B cell (primary cell): ENCODE data around the gene COX6B1. TPM values are rescaled to one million over a fixed set of nuclear protein-coding genes. Genes with fewer than 3 reads are reported as not detected.

Experiments used
- ATAC-seq: fragments of 200-7000 bp; cut with Tn5 transposase; one replicate; pipeline ENCODE4 v1.10.0; 2021; ENCODE audit warnings: low read depth, mild to moderate bottlenecking, moderate number of reproducible peaks, moderate library complexity
- CTCF ChIA-PET: fragments of 350-600 bp; sonication (Branson Sonifier 250); formaldehyde crosslinking; loops from one replicate; lab custom pipeline; 2021; ENCODE audit warnings: antibody characterized with exemption, inconsistent platforms; lab: Charles Lee
- POLR2A ChIA-PET: fragments of 350-600 bp; sonication (Branson Sonifier 250); formaldehyde crosslinking; loops from one replicate; lab custom pipeline; 2021; ENCODE audit warnings: antibody characterized with exemption; lab: Charles Lee
- DNase-seq: peaks from one replicate; pipeline ENCODE4 v3.0.0; 2013
- H2AFZ ChIP-seq: 2 replicates; pipeline ENCODE4 v1.6.1; 2012; ENCODE audit warnings: mild to moderate bottlenecking, low read depth, low read length; ENCODE audit not compliant: insufficient read depth, poor library complexity, severe bottlenecking
- H3K27ac ChIP-seq, 2 donors: 1 replicate in 1 of 2; 2 replicates in 1 of 2; pipeline ENCODE4 v1.5.1; 2012 to 2013; ENCODE audit warnings: low read length in 2 of 2, mild to moderate bottlenecking in 2 of 2, moderate library complexity in 1 of 2
- H3K27me3 ChIP-seq, 4 experiments: fragments of 200-600 bp in 1 of 4; sonication (generic) in 1 of 4; replicated peaks in 1 of 4; 1 replicate in 2 of 4; 2 replicates in 2 of 4; pipeline versions ENCODE4 v1.6.1 to v1.7.0; 2013 to 2016; ENCODE audit warnings: low read length in 3 of 4, mild to moderate bottlenecking in 2 of 4, mixed read lengths in 1 of 4, moderate library complexity in 1 of 4; ENCODE audit not compliant: insufficient read depth in 4 of 4, control insufficient read depth in 3 of 4; ENCODE audit errors: control extremely low read depth in 1 of 4
- H3K36me3 ChIP-seq, 2 experiments: replicated peaks in 1 of 2; 1 replicate in 1 of 2; 2 replicates in 1 of 2; pipeline versions ENCODE4 v1.6.1 to v1.7.1; 2013; ENCODE audit warnings: low read length in 1 of 2; ENCODE audit not compliant: insufficient read depth in 2 of 2, control insufficient read depth in 1 of 2; ENCODE audit errors: control extremely low read depth in 1 of 2, extremely low read depth in 1 of 2
- H3K4me1 ChIP-seq, 2 donors: fragments of 200-600 bp in 1 of 2; sonication (generic) in 1 of 2; 1 replicate in 1 of 2; 2 replicates in 1 of 2; pipeline versions ENCODE4 v1.5.1 to v1.6.1; 2013 to 2017; ENCODE audit warnings: low read length in 2 of 2; ENCODE audit not compliant: control insufficient read depth in 2 of 2, insufficient read depth in 2 of 2
- H3K4me2 ChIP-seq: replicated peaks from 2 replicates; pipeline ENCODE3; 2012; ENCODE audit warnings: mild to moderate bottlenecking, low read depth, low read length; ENCODE audit not compliant: poor library complexity, severe bottlenecking
- H3K4me3 ChIP-seq, 5 experiments: fragments of 200-600 bp in 1 of 5; sonication (generic) in 1 of 5; 1 replicate in 3 of 5; 2 replicates in 2 of 5; pipeline versions ENCODE4 v1.5.1 to v1.7.0; 2011 to 2016; ENCODE audit warnings: low read length in 4 of 5, mild to moderate bottlenecking in 4 of 5, low read depth in 2 of 5, control low read depth in 1 of 5, moderate library complexity in 1 of 5; ENCODE audit not compliant: insufficient read depth in 1 of 5; ENCODE audit errors: control extremely low read depth in 1 of 5, extremely low read depth in 1 of 5
- H3K79me2 ChIP-seq: fragments of 200-600 bp; sonication (generic); one replicate; pipeline ENCODE4 v1.6.0; 2016; ENCODE audit warnings: low read length; ENCODE audit not compliant: control insufficient read depth, insufficient read depth
- H3K9ac ChIP-seq: fragments of 200-600 bp; sonication (generic); 2 replicates; pipeline ENCODE4 v1.6.1; 2017; ENCODE audit warnings: mild to moderate bottlenecking, low read length, moderate library complexity
- H3K9me3 ChIP-seq, 3 donors: one replicate each; pipeline versions ENCODE4 v1.6.1 to v1.7.1; 2013; ENCODE audit warnings: low read length in 2 of 3; ENCODE audit not compliant: control insufficient read depth in 2 of 3, insufficient read depth in 1 of 3; ENCODE audit errors: control extremely low read depth in 1 of 3
- H4K20me1 ChIP-seq: 2 replicates; pipeline ENCODE4 v1.6.0; 2012; ENCODE audit warnings: mild to moderate bottlenecking, low read length; ENCODE audit not compliant: insufficient read depth, control insufficient read depth, poor library complexity, severe bottlenecking
- H3K27ac Mint-ChIP-seq: one replicate; pipeline ENCODE4 v1.8.0; 2021; ENCODE audit warnings: mixed read lengths
- H3K27me3 Mint-ChIP-seq: one replicate; pipeline ENCODE4 v1.8.0; 2021; ENCODE audit warnings: mixed read lengths
- H3K4me1 Mint-ChIP-seq: one replicate; pipeline ENCODE4 v1.8.0; 2021; ENCODE audit warnings: mixed read lengths
- H3K4me3 Mint-ChIP-seq: one replicate; pipeline ENCODE4 v1.8.0; 2021; ENCODE audit warnings: mixed read lengths
- H3K9me3 Mint-ChIP-seq: one replicate; pipeline ENCODE4 v1.8.0; 2022; ENCODE audit warnings: mixed read lengths; ENCODE audit not compliant: insufficient read depth
- EZH2 ChIP-seq: IDR thresholded peaks from 2 replicates; pipeline ENCODE4 v1.6.1; 2012; ENCODE audit warnings: borderline replicate concordance, low read depth, mild to moderate bottlenecking, moderate library complexity, low read length; ENCODE audit not compliant: insufficient read depth, poor library complexity, severe bottlenecking
- WGBS: methylation state at CpG from one replicate; pipeline ENCODE4 v1.1.5; 2013; ENCODE audit warnings: missing lambda C conversion rate; ENCODE audit not compliant: insufficient coverage; 5-methylcytosine and 5-hydroxymethylcytosine counted together
- intact Hi-C: fragments of 100-400 bp; cut with micrococcal nuclease; formaldehyde crosslinking; loops from one replicate; pipeline ENCODE4 v1.10.0; 2022
- polyA plus RNA-seq: library from polyadenylated mRNA; depleted of rRNA; stranded (reverse); fragments of >200 nt; gene quantifications from 2 replicates; pipeline ENCODE4 v1.2.3, GENCODE V29; 2012
- total RNA-seq, 2 donors: library from RNA; stranded (reverse); fragments of 120-200 nt in 1 of 2; gene quantifications; 1 replicate in 1 of 2; 2 replicates in 1 of 2; pipeline versions ENCODE4 v1.2.3 to v1.2.4, GENCODE V29; 2013 to 2022
- TF ChIP-seq, protein P1 (sequence below): fragments of 200-600 bp; IDR thresholded peaks from one replicate; pipeline ENCODE4 v1.8.0; 2022; ENCODE audit warnings: antibody characterized with exemption, mild to moderate bottlenecking

The COX6B1 gene
- total and polyA plus RNA-seq, 2 donors (not counting 1 experiment from before 2014, with no cell fraction given) = 215 to 387 TPM

DNA sequence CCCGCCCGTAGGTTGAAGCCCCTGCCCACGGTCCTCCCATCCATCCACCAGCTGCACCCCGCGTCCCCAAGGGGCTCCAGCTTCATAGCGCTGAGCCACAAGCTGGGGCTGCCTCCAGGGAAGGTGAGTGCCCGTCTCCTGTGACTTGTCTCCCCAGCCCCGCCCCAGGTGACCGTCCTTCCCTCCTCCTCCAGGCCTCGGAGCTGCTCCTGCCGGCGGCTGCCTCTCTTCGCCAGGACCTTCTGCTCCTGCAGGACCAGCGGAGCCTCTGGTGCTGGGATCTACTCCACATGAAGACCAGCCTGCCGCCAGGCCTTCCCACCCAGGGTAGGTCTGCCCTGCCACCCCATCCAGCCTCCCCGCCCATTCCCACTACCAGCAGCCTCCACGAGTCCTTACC is 28.1 kb upstream of the COX6B1 start:
- Mint-ChIP-seq H3K27ac (no peak overlapping the region), H3K4me3 (no peak overlapping the region), H3K4me1 (no peaks in the 10 kb centered on the region), H3K27me3 (no peaks in the 10 kb centered on the region), H3K9me3 (no peaks in the 10 kb centered on the region)
- no peak overlapping the region for H3K4me3 ChIP-seq
- peaks cover 0 to 24% of the 10 kb centered on the region in 2 experiments for H3K36me3 ChIP-seq
- ChIA-PET POLR2A (no interaction called here), CTCF (no interaction called here)
- no peaks in the 10 kb centered on the region for H3K79me2 ChIP-seq
- no peak overlapping the region for H3K9ac ChIP-seq
- no peaks in the 10 kb centered on the region for H3K4me1 ChIP-seq
- no peak overlapping the region for H3K4me2 ChIP-seq
- H4K20me1 ChIP-seq = no peaks in the 10 kb centered on the region
- no peak for ATAC-seq
- intact Hi-C loops = no loop called here
- TF ChIP-seq, protein P1, sequence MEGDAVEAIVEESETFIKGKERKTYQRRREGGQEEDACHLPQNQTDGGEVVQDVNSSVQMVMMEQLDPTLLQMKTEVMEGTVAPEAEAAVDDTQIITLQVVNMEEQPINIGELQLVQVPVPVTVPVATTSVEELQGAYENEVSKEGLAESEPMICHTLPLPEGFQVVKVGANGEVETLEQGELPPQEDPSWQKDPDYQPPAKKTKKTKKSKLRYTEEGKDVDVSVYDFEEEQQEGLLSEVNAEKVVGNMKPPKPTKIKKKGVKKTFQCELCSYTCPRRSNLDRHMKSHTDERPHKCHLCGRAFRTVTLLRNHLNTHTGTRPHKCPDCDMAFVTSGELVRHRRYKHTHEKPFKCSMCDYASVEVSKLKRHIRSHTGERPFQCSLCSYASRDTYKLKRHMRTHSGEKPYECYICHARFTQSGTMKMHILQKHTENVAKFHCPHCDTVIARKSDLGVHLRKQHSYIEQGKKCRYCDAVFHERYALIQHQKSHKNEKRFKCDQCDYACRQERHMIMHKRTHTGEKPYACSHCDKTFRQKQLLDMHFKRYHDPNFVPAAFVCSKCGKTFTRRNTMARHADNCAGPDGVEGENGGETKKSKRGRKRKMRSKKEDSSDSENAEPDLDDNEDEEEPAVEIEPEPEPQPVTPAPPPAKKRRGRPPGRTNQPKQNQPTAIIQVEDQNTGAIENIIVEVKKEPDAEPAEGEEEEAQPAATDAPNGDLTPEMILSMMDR = no peak
- TF ChIP-seq EZH2 = no peak
- DNase-seq = no peak
- H3K27me3 ChIP-seq = no peaks in the 10 kb centered on the region
- no peaks in the 10 kb centered on the region for H3K9me3 ChIP-seq
- no peak overlapping the region for H3K27ac ChIP-seq
- H2AFZ ChIP-seq = no peak overlapping the region
- WGBS = 99% methylated on average over 17 of the region's 17 CpGs

DNA sequence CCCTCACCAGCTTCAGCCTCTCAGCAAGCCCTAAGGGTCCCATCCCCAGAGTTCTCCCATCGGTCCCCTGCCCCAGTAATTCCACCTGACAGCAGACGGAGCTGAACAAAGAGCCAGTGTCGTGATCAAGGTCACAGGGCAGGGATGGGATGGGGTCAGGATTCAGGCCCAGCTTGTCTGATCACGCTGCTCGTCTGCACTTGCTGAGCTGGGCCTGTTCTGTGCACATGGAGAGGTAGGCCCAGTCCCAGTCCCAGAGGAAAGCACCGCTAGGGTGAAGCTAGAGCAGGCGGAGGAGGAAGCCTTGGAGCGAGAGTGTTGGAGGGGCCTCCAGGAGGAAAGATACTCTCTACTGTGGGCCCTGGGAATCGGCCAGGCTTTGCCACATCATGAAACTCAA is 26.4 kb upstream of the COX6B1 start:
- H3K4me1 ChIP-seq = no peaks in the 10 kb centered on the region
- Mint-ChIP-seq H3K4me3 (no peak overlapping the region), H3K27me3 (no peaks in the 10 kb centered on the region), H3K27ac (no peak overlapping the region), H3K9me3 (no peaks in the 10 kb centered on the region), H3K4me1 (peaks cover 2% of the 10 kb centered on the region)
- no peak overlapping the region for H3K27ac ChIP-seq
- no peak overlapping the region for H2AFZ ChIP-seq
- H3K9ac ChIP-seq = no peak overlapping the region
- no peaks in the 10 kb centered on the region for H3K27me3 ChIP-seq
- intact Hi-C loops = no loop called here
- H3K4me2 ChIP-seq = no peak overlapping the region
- WGBS = 95% methylated on average over 9 of the region's 9 CpGs
- POLR2A ChIA-PET = no interaction called here
- H4K20me1 ChIP-seq = no peaks in the 10 kb centered on the region
- CTCF ChIA-PET = interaction anchor here (0.6 kb wide), 1 partner anchor 42 kb away, joined by 4 read pairs; no protein-coding TSS in a partner anchor
- TF ChIP-seq, protein P1 = no peak
- TF ChIP-seq EZH2 = no peak
- peaks cover 0 to 18% of the 10 kb centered on the region in 2 experiments for H3K36me3 ChIP-seq
- ATAC-seq = no peak
- no peaks in the 10 kb centered on the region for H3K79me2 ChIP-seq
- H3K4me3 ChIP-seq = no peak overlapping the region
- H3K9me3 ChIP-seq = no peaks in the 10 kb centered on the region
- DNase-seq = no peak
